K562 (cell line): Measurements from ENCODE around the gene MMP24OS. TPM values are rescaled to one million over a fixed set of nuclear protein-coding genes. Genes with fewer than 3 reads are reported as not detected.

Source experiments
- ATF4 ChIP-seq: fragments of 450-650 bp; formaldehyde crosslinking; IDR thresholded peaks from 2 replicates; pipeline ENCODE4 v1.4.0; 2022; ENCODE audit warnings: mild to moderate bottlenecking, moderate library complexity
- CCNT2 ChIP-seq: IDR thresholded peaks from 2 replicates; pipeline ENCODE4 v1.6.1; 2011; ENCODE audit warnings: borderline replicate concordance, low read depth, mild to moderate bottlenecking, moderate library complexity, mixed read lengths, low read length; ENCODE audit not compliant: insufficient read length; ENCODE audit errors: extremely low read depth
- CHD1 ChIP-seq: fragments of 200-600 bp; sonication (generic); IDR thresholded peaks from one replicate; pipeline ENCODE4 v1.6.1; 2012; ENCODE audit warnings: mild to moderate bottlenecking, moderate library complexity, low read length, inconsistent platforms
- CLOCK ChIP-seq: fragments of 250-450 bp; sonication (Bioruptor Pico); IDR thresholded peaks from 2 replicates; pipeline ENCODE4 v1.4.0; 2020; ENCODE audit warnings: mild to moderate bottlenecking, moderate library complexity, borderline replicate concordance
- CREM ChIP-seq: IDR thresholded peaks from 2 replicates; pipeline ENCODE4 v1.6.1; 2014; ENCODE audit warnings: antibody characterized with exemption, low read depth
- FOXJ2 ChIP-seq: fragments of 200-800 bp; sonication (Bioruptor generic); IDR thresholded peaks from 2 replicates; pipeline ENCODE4 v1.6.1; 2016; ENCODE audit warnings: missing genetic modification characterization, missing compliant biosample characterization
- HOMEZ ChIP-seq: fragments of 250-450 bp; sonication (Bioruptor Pico); IDR thresholded peaks from 2 replicates; pipeline ENCODE4 v1.4.0; 2020; ENCODE audit warnings: mild to moderate bottlenecking, moderate library complexity
- IFI16 ChIP-seq: fragments of 250-450 bp; sonication (Bioruptor Pico); IDR thresholded peaks from 2 replicates; pipeline ENCODE4 v2.1.2; 2022; ENCODE audit warnings: mild to moderate bottlenecking, inconsistent platforms
- IRF1 ChIP-seq: sonication (generic); formaldehyde crosslinking; IDR thresholded peaks from 2 replicates; pipeline ENCODE4 v1.8.0; 2022; ENCODE audit warnings: missing genetic modification reagents, mild to moderate bottlenecking, borderline replicate concordance
- KDM1A ChIP-seq, 2 experiments: fragments of 450-650 bp; IDR thresholded peaks; 2 replicates each; pipeline ENCODE4 v1.6.1; 2016; ENCODE audit warnings: mild to moderate bottlenecking in 2 of 2
- MCM3 ChIP-seq: fragments of 450-650 bp; IDR thresholded peaks from 2 replicates; pipeline ENCODE4 v1.6.1; 2016
- NCOA6 ChIP-seq: fragments of 450-650 bp; IDR thresholded peaks from 2 replicates; pipeline ENCODE4 v1.6.1; 2017; ENCODE audit warnings: mild to moderate bottlenecking
- NFYB ChIP-seq: IDR thresholded peaks from 2 replicates; pipeline ENCODE4 v1.6.1; 2011; ENCODE audit warnings: mild to moderate bottlenecking, moderate library complexity; ENCODE audit not compliant: insufficient read length; ENCODE audit errors: extremely low read depth
- POLR2G ChIP-seq: fragments of 200-400 bp; formaldehyde crosslinking; IDR thresholded peaks from 2 replicates; pipeline ENCODE4 v1.6.1; 2017; ENCODE audit warnings: low read depth, mild to moderate bottlenecking, antibody characterized with exemption, low read length, moderate library complexity
- U2AF2 ChIP-seq: fragments of 200-400 bp; formaldehyde crosslinking; optimal IDR thresholded peaks from 2 replicates; pipeline ENCODE3; 2017; ENCODE audit warnings: low read depth, mild to moderate bottlenecking, low read length
- ZC3H11A ChIP-seq: IDR thresholded peaks from 2 replicates; pipeline ENCODE4 v1.6.1; 2012; ENCODE audit warnings: low read depth, low read length, improper control_type of control experiment
- ZNF740 ChIP-seq, 3 experiments: fragments of 200-800 bp in 1 of 3; sonication (Bioruptor generic) in 1 of 3; sonication (generic) in 1 of 3; formaldehyde crosslinking in 1 of 3; IDR thresholded peaks; 2 replicates each; pipeline versions ENCODE4 v1.6.1 to v1.8.0; 2016 to 2022; ENCODE audit warnings: mild to moderate bottlenecking in 2 of 3, missing compliant biosample characterization in 2 of 3, missing genetic modification characterization in 2 of 3, missing genetic modification reagents in 1 of 3
- polyA plus RNA-seq, 8 experiments: library from polyadenylated mRNA; depleted of rRNA in 4 of 8; stranded (reverse) in 5 of 8; unstranded in 3 of 8; fragments of >200 nt; fragmentation: Nextera tagmentation in 2 of 8; fragmentation: Illumina TruSeq in 1 of 8; extraction: Ambion mirVana in 2 of 8; extraction: Trizol in 1 of 8; gene quantifications; 2 replicates each; pipeline versions ENCODE4 v1.2.1 to v1.2.3, GENCODE V29; 2011 to 2014; ENCODE audit warnings: inconsistent platforms in 1 of 8, missing spikeins in 1 of 8
- total RNA-seq, 7 experiments: library from RNA; depleted of rRNA in 6 of 7; stranded (reverse); fragments of >200 nt in 6 of 7; fragmentation: Illumina TruSeq in 2 of 7; extraction: Trizol in 2 of 7; gene quantifications; 2 replicates each; pipeline versions ENCODE4 v1.2.1 to v1.2.3, GENCODE V29; 2011 to 2021; ENCODE audit warnings: low replicate concordance in 1 of 7
- TF ChIP-seq, protein P1 (sequence below): fragments of 450-650 bp; formaldehyde crosslinking; IDR thresholded peaks from 2 replicates; pipeline ENCODE4 v1.4.0; 2020; ENCODE audit warnings: mild to moderate bottlenecking, mixed read lengths

MMP24OS gene
- total and polyA plus RNA-seq, 9 of the 15 experiments (the other 6 are each of a cell fraction or from before 2014, with no cell fraction given) = 0.92 to 41.5 (median 11.4) TPM

GRCh38 chr20:35277531-35278395, at the start of gene MMP24OS (continued):
- TF ChIP-seq POLR2G = peak; percentile 90
- no peak for TF ChIP-seq ZC3H11A
- no peak for TF ChIP-seq CLOCK
- no peak for TF ChIP-seq ATF4 (CRISPR knock-in tag)
- peak; percentile 71 for TF ChIP-seq CCNT2
- no peak for TF ChIP-seq CHD1
- no peak for TF ChIP-seq NCOA6
- no peak for TF ChIP-seq MCM3
- TF ChIP-seq NFYB = no peak
- peak; percentile 79 for TF ChIP-seq CREM
- TF ChIP-seq ZNF740 (CRISPR knock-in tag; IDR thresholded peaks at IDR 0.05) = no peak
- TF ChIP-seq ZNF740 (tag; IDR thresholded peaks at IDR 0.05) = no peak
- TF ChIP-seq KDM1A (IDR thresholded peaks at IDR 0.05) = no peak
- TF ChIP-seq FOXJ2 (tag) = no peak
- no peak for TF ChIP-seq IRF1 (CRISPR knock-in tag)
- TF ChIP-seq HOMEZ (CRISPR knock-in tag) = no peak
- no peak for TF ChIP-seq U2AF2
- no peak for TF ChIP-seq IFI16 (CRISPR knock-in tag)
- TF ChIP-seq, protein P1, sequence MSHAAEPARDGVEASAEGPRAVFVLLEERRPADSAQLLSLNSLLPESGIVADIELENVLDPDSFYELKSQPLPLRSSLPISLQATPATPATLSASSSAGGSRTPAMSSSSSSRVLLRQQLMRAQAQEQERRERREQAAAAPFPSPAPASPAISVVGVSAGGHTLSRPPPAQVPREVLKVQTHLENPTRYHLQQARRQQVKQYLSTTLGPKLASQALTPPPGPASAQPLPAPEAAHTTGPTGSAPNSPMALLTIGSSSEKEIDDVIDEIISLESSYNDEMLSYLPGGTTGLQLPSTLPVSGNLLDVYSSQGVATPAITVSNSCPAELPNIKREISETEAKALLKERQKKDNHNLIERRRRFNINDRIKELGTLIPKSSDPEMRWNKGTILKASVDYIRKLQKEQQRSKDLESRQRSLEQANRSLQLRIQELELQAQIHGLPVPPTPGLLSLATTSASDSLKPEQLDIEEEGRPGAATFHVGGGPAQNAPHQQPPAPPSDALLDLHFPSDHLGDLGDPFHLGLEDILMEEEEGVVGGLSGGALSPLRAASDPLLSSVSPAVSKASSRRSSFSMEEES (CRISPR knock-in tag) = no peak
